Neural cell (in vitro differentiated cells): ENCODE data around the gene ROBO1.

Experiments used
- CTCF ChIP-seq: fragments of 450-650 bp; IDR thresholded peaks from 2 replicates; pipeline ENCODE4 v1.5.1; 2014; ENCODE audit warnings: antibody characterized with exemption, mild to moderate bottlenecking, moderate library complexity; ENCODE audit not compliant: poor library complexity, severe bottlenecking
- EP300 ChIP-seq: fragments of 450-650 bp; conservative IDR thresholded peaks from 2 replicates; pipeline ENCODE4 v1.6.1; 2014; ENCODE audit warnings: antibody characterized with exemption, mild to moderate bottlenecking, moderate library complexity; ENCODE audit not compliant: poor library complexity, severe bottlenecking
- EZH2 ChIP-seq: fragments of 200-600, 300-800 bp; shearing (Covaris generic), sonication (generic); IDR thresholded peaks from 2 replicates; pipeline ENCODE4 v1.6.1; 2014; ENCODE audit warnings: antibody characterized with exemption, low read length, borderline replicate concordance, mild to moderate bottlenecking; ENCODE audit not compliant: insufficient read depth, poor library complexity, severe bottlenecking
- POLR2AphosphoS5 ChIP-seq: IDR thresholded peaks from 2 replicates; pipeline ENCODE4 v1.6.1; 2012
- REST ChIP-seq: IDR thresholded peaks from 2 replicates; pipeline ENCODE4 v1.6.1; 2012; ENCODE audit warnings: borderline replicate concordance
- SMC3 ChIP-seq: fragments of 450-650 bp; conservative IDR thresholded peaks from 2 replicates; pipeline ENCODE4 v1.6.1; 2014; ENCODE audit warnings: antibody characterized with exemption, mild to moderate bottlenecking, moderate library complexity; ENCODE audit not compliant: poor library complexity

- TF ChIP-seq CTCF (no peak), EZH2 (no peak), SMC3 (no peak), REST (no peak), POLR2AphosphoS5 (no peak), EP300 (no peak)
These were observed 798.3 kb downstream of the ROBO1 start for GRCh38 chr3:78969483-78969882.
